ENCODE data around the gene SLC38A3.

GRCh38 chr3:50189989-50190388, 15.1 kb upstream of the SLC38A3 start:
- TF ChIP-seq, protein P1, sequence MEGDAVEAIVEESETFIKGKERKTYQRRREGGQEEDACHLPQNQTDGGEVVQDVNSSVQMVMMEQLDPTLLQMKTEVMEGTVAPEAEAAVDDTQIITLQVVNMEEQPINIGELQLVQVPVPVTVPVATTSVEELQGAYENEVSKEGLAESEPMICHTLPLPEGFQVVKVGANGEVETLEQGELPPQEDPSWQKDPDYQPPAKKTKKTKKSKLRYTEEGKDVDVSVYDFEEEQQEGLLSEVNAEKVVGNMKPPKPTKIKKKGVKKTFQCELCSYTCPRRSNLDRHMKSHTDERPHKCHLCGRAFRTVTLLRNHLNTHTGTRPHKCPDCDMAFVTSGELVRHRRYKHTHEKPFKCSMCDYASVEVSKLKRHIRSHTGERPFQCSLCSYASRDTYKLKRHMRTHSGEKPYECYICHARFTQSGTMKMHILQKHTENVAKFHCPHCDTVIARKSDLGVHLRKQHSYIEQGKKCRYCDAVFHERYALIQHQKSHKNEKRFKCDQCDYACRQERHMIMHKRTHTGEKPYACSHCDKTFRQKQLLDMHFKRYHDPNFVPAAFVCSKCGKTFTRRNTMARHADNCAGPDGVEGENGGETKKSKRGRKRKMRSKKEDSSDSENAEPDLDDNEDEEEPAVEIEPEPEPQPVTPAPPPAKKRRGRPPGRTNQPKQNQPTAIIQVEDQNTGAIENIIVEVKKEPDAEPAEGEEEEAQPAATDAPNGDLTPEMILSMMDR (IDR thresholded peaks at IDR 0.05), result no peak
- no peak for TF ChIP-seq POLR2A (IDR thresholded peaks at IDR 0.05)

All from esophagus squamous epithelium (tissue), 4 donors.